ENCODE data around the gene HID1. TPM values are rescaled to one million over a fixed set of nuclear protein-coding genes. Genes with fewer than 3 reads are reported as not detected.

The HID1 gene
- total RNA-seq, 1 donor from 2014 or later: 2.6 TPM

GRCh38 chr17:74961657-74962350, 10.8 kb downstream of the HID1 start:
- Mint-ChIP-seq H3K4me1 (ENCODE audit: low read depth, unreplicated experiment) (peaks cover 3% of the 10 kb centered on the region), H3K9me3 (ENCODE audit: unreplicated experiment) (no peaks in the 10 kb centered on the region), H3K27me3 (ENCODE audit: low read depth, unreplicated experiment) (peaks cover 20% of the 10 kb centered on the region), H3K27ac (ENCODE audit: unreplicated experiment) (peak overlapping the region; percentile 34), H3K36me3 (ENCODE audit: low read depth, unreplicated experiment) (peaks cover 2% of the 10 kb centered on the region), H3K4me3 (ENCODE audit: unreplicated experiment) (no peak overlapping the region)
- Histone ChIP-seq H3K27me3 (ENCODE audit: insufficient read depth, low read length) (no peaks in the 10 kb centered on the region), H3K79me2 (ENCODE audit: insufficient read depth, low read length) (no peaks in the 10 kb centered on the region), H3K27ac (ENCODE audit: low read depth, low read length) (no peak overlapping the region), H3K4me1 (ENCODE audit: insufficient read depth, low read length) (peaks cover 5% of the 10 kb centered on the region), H3K4me2 (ENCODE audit: low read length) (no peak overlapping the region), H4K20me1 (ENCODE audit: insufficient read depth, low read length) (no peaks in the 10 kb centered on the region), H3K9me3 (ENCODE audit: insufficient read depth, low read depth, low read length) (no peaks in the 10 kb centered on the region), H3K4me3 (ENCODE audit: insufficient read depth, low read depth, low read length) (no peak overlapping the region), H3K36me3 (ENCODE audit: insufficient read depth, low read length) (no peaks in the 10 kb centered on the region), H2AFZ (ENCODE audit: low read depth, low read length) (no peak overlapping the region), H3K9ac (ENCODE audit: low read length) (no peak overlapping the region)
- DNase-seq (ENCODE audit: low read depth): peak; percentile 47
- no peak for FAIRE-seq
- TF ChIP-seq EZH2 (IDR thresholded peaks at IDR 0.05; ENCODE audit: insufficient read depth, low read length) (no peak), CTCF (IDR thresholded peaks at IDR 0.05; ENCODE audit: insufficient read depth, low read depth, low read length) (peak; percentile 70)

GRCh38 chr17:74960570-74961342, 11.8 kb downstream of the HID1 start:
- no peak overlapping the region for H3K4me3 ChIP-seq (ENCODE audit: insufficient read depth, low read depth, low read length)
- Mint-ChIP-seq H3K36me3 (ENCODE audit: low read depth, unreplicated experiment) (peaks cover 2% of the 10 kb centered on the region), H3K27me3 (ENCODE audit: low read depth, unreplicated experiment) (peaks cover 26% of the 10 kb centered on the region), H3K9me3 (ENCODE audit: unreplicated experiment) (no peaks in the 10 kb centered on the region), H3K4me1 (ENCODE audit: low read depth, unreplicated experiment) (peaks cover 3% of the 10 kb centered on the region), H3K4me3 (ENCODE audit: unreplicated experiment) (peak overlapping the region; percentile 70), H3K27ac (ENCODE audit: unreplicated experiment) (peak overlapping the region; percentile 5)
- H3K4me1 ChIP-seq (ENCODE audit: insufficient read depth, low read length): peaks cover 5% of the 10 kb centered on the region
- no peak overlapping the region for H3K9ac ChIP-seq (ENCODE audit: low read length)
- peaks cover 3% of the 10 kb centered on the region for H3K27me3 ChIP-seq (ENCODE audit: insufficient read depth, low read length)
- DNase-seq (ENCODE audit: low read depth) (peak; percentile 13), FAIRE-seq (no peak)
- H3K79me2 ChIP-seq (ENCODE audit: insufficient read depth, low read length): no peaks in the 10 kb centered on the region
- H4K20me1 ChIP-seq (ENCODE audit: insufficient read depth, low read length): no peaks in the 10 kb centered on the region
- H3K9me3 ChIP-seq (ENCODE audit: insufficient read depth, low read depth, low read length): no peaks in the 10 kb centered on the region
- H3K27ac ChIP-seq (ENCODE audit: low read depth, low read length): no peak overlapping the region
- TF ChIP-seq EZH2 (IDR thresholded peaks at IDR 0.05; ENCODE audit: insufficient read depth, low read length) (no peak), CTCF (IDR thresholded peaks at IDR 0.05; ENCODE audit: insufficient read depth, low read depth, low read length) (peak; percentile 31)
- H2AFZ ChIP-seq (ENCODE audit: low read depth, low read length): peak overlapping the region; percentile 60
- H3K36me3 ChIP-seq (ENCODE audit: insufficient read depth, low read length): no peaks in the 10 kb centered on the region
- H3K4me2 ChIP-seq (ENCODE audit: low read length): peak overlapping the region; percentile 52
